ENCODE results near the gene PMEPA1. TPM values are rescaled to one million over a fixed set of nuclear protein-coding genes. Genes with fewer than 3 reads are reported as not detected.
A peak's percentile ranks its signal among the peaks of the same experiment; 100 is the strongest.

The PMEPA1 gene
- total RNA-seq, 2 donors from 2014 or later = 96.5 to 245 TPM

GRCh38 chr20:57650266-57650665, 59.5 kb downstream of the PMEPA1 start:
- H3K4me1 ChIP-seq (replicated peaks) = no peaks in the 10 kb centered on the region
- WGBS = 59% methylated on average over 9 of the region's 9 CpGs
- H3K27me3 ChIP-seq (replicated peaks; ENCODE audit: insufficient read depth) = no peaks in the 10 kb centered on the region
- TF ChIP-seq POLR2A (IDR thresholded peaks at IDR 0.05) = no peak
- TF ChIP-seq CTCF (IDR thresholded peaks at IDR 0.05) = no peak
- TF ChIP-seq POLR2AphosphoS5 (IDR thresholded peaks at IDR 0.05) = no peak
- peak; percentile 4 for DNase-seq (ENCODE audit: low spot score)
- H3K4me3 ChIP-seq = no peak overlapping the region
- intact Hi-C loops (cut with DNase I) = loop anchor here (5.0 kb wide), 1 partner anchor 53 kb away; no protein-coding TSS in a partner anchor
- no peak overlapping the region for H3K27ac ChIP-seq
- H3K36me3 ChIP-seq = peaks cover 12 to 13% of the 10 kb centered on the region in 2 donors
- H3K9me3 ChIP-seq = no peaks in the 10 kb centered on the region

GRCh38 chr20:57649617-57650015, 60.2 kb downstream of the PMEPA1 start:
- H3K4me3 ChIP-seq = no peak overlapping the region
- no peak overlapping the region for H3K27ac ChIP-seq
- DNase-seq (ENCODE audit: low spot score) = no peak
- H3K27me3 ChIP-seq (replicated peaks; ENCODE audit: insufficient read depth) = no peaks in the 10 kb centered on the region
- no peaks in the 10 kb centered on the region for H3K4me1 ChIP-seq (replicated peaks)
- H3K9me3 ChIP-seq = no peaks in the 10 kb centered on the region
- peaks cover 12 to 13% of the 10 kb centered on the region in 2 donors for H3K36me3 ChIP-seq
- no peak for TF ChIP-seq POLR2A (IDR thresholded peaks at IDR 0.05)
- no peak for TF ChIP-seq POLR2AphosphoS5 (IDR thresholded peaks at IDR 0.05)
- TF ChIP-seq CTCF (IDR thresholded peaks at IDR 0.05) = no peak
- WGBS = 92% methylated on average over 14 of the region's 14 CpGs
- intact Hi-C loops (cut with DNase I) = loop anchor here (5.0 kb wide), 1 partner anchor 52 kb away; no protein-coding TSS in a partner anchor

- DNase-seq (ENCODE audit: low spot score) = no peak
- no peak overlapping the region for H3K27ac ChIP-seq
- no peaks in the 10 kb centered on the region for H3K27me3 ChIP-seq (replicated peaks; ENCODE audit: insufficient read depth)
- intact Hi-C loops (cut with DNase I) = no loop called here
- H3K36me3 ChIP-seq = peaks cover 12 to 13% of the 10 kb centered on the region in 2 donors
- H3K9me3 ChIP-seq = no peaks in the 10 kb centered on the region
- H3K4me1 ChIP-seq (replicated peaks) = no peaks in the 10 kb centered on the region
- WGBS = 88% methylated on average over 15 of the region's 15 CpGs
- TF ChIP-seq CTCF (IDR thresholded peaks at IDR 0.05) = no peak
- TF ChIP-seq POLR2AphosphoS5 (IDR thresholded peaks at IDR 0.05) = no peak
- no peak for TF ChIP-seq POLR2A (IDR thresholded peaks at IDR 0.05)
- H3K4me3 ChIP-seq = no peak overlapping the region
These were observed 60.8 kb downstream of the PMEPA1 start for GRCh38 chr20:57648878-57649616.

GRCh38 chr20:57647933-57648785, 61.7 kb downstream of the PMEPA1 start:
- no peaks in the 10 kb centered on the region for H3K27me3 ChIP-seq (replicated peaks; ENCODE audit: insufficient read depth)
- H3K4me1 ChIP-seq (replicated peaks) = no peaks in the 10 kb centered on the region
- 78% methylated on average over 23 of the region's 23 CpGs for WGBS
- TF ChIP-seq POLR2A (IDR thresholded peaks at IDR 0.05) (no peak), POLR2AphosphoS5 (IDR thresholded peaks at IDR 0.05) (no peak)
- H3K4me3 ChIP-seq = no peak overlapping the region
- intact Hi-C loops (cut with DNase I) = no loop called here
- no peak for DNase-seq (ENCODE audit: low spot score)
- H3K36me3 ChIP-seq = peaks cover 9 to 12% of the 10 kb centered on the region in 2 donors
- H3K27ac ChIP-seq = no peak overlapping the region
- H3K9me3 ChIP-seq = no peaks in the 10 kb centered on the region
